Right atrium auricular region (tissue), 2 donors: ENCODE data around the gene SARDH. TPM values are rescaled to one million over a fixed set of nuclear protein-coding genes. Genes with fewer than 3 reads are reported as not detected.

Experiments
- DNase-seq: peaks from one replicate; pipeline ENCODE4 v3.0.0-alpha.2; 2019; ENCODE audit warnings: low spot score
- H3K27ac ChIP-seq, 2 donors: fragments of 200-600 bp; sonication (generic); 1 replicate in 1 of 2; 2 replicates in 1 of 2; pipeline ENCODE4 v1.5.1; 2016 to 2019
- H3K27me3 ChIP-seq, 2 donors: fragments of 200-600 bp; sonication (generic); one replicate each; pipeline versions ENCODE4 v1.5.1 to v1.6.0; 2017 to 2019
- H3K36me3 ChIP-seq: fragments of 200-600 bp; sonication (generic); one replicate; pipeline ENCODE4 v1.5.1; 2016
- H3K4me1 ChIP-seq, 2 donors: fragments of 200-600 bp; sonication (generic); one replicate each; pipeline versions ENCODE4 v1.5.1 to v1.6.0; 2017 to 2019
- H3K4me3 ChIP-seq, 2 donors: fragments of 200-600 bp; sonication (generic); 1 replicate in 1 of 2; 2 replicates in 1 of 2; pipeline ENCODE4 v1.5.1; 2017 to 2019; ENCODE audit warnings: mild to moderate bottlenecking in 1 of 2, moderate library complexity in 1 of 2
- H3K9me3 ChIP-seq, 2 donors: fragments of 200-600 bp; sonication (generic); one replicate each; pipeline ENCODE4 v1.5.1; 2019
- total RNA-seq, 2 donors: library from RNA; depleted of rRNA; stranded (reverse); fragments of >200 nt; gene quantifications; one replicate each; pipeline ENCODE4 v1.1.0, GENCODE V29; 2016
- TF ChIP-seq, protein P1 (sequence below), 2 donors: fragments of 200-600 bp; sonication (generic); IDR thresholded peaks; one replicate each; pipeline ENCODE4 v1.5.1; 2019; ENCODE audit warnings: antibody characterized with exemption in 2 of 2

SARDH gene
- total RNA-seq, 2 donors from 2014 or later: 0.63 to 0.94 TPM

DNA sequence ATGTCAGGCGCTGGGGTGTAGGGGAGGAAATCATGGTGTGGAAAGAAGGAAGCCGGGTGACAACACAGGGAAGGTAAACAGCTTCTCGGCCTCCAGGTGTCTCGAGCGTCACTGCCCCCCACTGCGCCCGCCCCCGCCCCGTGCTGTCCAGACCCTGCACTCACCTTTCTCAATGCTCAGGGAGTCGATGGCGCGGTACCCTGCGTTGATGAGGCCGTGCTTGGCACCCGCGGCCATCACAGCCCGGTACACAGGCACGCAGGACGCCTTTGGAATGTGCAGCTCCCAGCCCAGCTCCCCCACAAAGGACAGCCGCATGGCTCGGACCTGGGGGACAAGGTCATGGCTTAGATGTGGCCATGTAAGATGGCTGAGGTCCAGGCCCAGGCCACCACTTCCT is 66.8 kb downstream of the SARDH start:
- no peak overlapping the region for H3K4me3 ChIP-seq
- H3K27me3 ChIP-seq: no peaks in the 10 kb centered on the region
- peaks cover 0 to 5% of the 10 kb centered on the region in 2 donors for H3K9me3 ChIP-seq
- DNase-seq: no peak
- TF ChIP-seq, protein P1, sequence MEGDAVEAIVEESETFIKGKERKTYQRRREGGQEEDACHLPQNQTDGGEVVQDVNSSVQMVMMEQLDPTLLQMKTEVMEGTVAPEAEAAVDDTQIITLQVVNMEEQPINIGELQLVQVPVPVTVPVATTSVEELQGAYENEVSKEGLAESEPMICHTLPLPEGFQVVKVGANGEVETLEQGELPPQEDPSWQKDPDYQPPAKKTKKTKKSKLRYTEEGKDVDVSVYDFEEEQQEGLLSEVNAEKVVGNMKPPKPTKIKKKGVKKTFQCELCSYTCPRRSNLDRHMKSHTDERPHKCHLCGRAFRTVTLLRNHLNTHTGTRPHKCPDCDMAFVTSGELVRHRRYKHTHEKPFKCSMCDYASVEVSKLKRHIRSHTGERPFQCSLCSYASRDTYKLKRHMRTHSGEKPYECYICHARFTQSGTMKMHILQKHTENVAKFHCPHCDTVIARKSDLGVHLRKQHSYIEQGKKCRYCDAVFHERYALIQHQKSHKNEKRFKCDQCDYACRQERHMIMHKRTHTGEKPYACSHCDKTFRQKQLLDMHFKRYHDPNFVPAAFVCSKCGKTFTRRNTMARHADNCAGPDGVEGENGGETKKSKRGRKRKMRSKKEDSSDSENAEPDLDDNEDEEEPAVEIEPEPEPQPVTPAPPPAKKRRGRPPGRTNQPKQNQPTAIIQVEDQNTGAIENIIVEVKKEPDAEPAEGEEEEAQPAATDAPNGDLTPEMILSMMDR (IDR thresholded peaks at IDR 0.05): no peak
- H3K4me1 ChIP-seq: no peaks in the 10 kb centered on the region
- no peaks in the 10 kb centered on the region for H3K36me3 ChIP-seq
- no peak overlapping the region for H3K27ac ChIP-seq

DNA sequence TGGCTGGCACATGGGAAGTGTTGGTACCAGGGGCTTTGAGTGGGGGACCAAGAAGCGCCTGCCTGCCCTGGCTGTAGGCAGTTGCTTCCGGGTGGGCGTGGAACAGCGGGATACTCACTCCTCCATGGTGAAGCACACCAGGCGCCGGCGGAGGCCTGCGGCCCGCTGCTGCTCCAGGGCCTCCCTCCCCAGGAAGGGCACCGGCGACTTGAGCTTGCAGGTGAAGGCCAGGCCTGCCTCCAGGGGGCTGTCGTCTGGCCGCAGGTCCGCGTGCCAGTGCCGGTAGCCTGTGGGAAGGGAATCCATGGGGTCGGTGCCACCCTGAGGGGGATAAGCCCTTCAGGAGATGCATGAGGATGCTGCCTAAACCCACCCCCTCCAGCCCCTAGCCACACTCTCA is 67.7 kb downstream of the SARDH start:
- Histone ChIP-seq H3K4me1 (no peaks in the 10 kb centered on the region), H3K9me3 (peaks cover 0 to 5% of the 10 kb centered on the region in 2 donors), H3K27ac (no peak overlapping the region), H3K36me3 (no peaks in the 10 kb centered on the region), H3K27me3 (no peaks in the 10 kb centered on the region), H3K4me3 (no peak overlapping the region)
- no peak for DNase-seq
- TF ChIP-seq, protein P1 (IDR thresholded peaks at IDR 0.05): no peak

DNA sequence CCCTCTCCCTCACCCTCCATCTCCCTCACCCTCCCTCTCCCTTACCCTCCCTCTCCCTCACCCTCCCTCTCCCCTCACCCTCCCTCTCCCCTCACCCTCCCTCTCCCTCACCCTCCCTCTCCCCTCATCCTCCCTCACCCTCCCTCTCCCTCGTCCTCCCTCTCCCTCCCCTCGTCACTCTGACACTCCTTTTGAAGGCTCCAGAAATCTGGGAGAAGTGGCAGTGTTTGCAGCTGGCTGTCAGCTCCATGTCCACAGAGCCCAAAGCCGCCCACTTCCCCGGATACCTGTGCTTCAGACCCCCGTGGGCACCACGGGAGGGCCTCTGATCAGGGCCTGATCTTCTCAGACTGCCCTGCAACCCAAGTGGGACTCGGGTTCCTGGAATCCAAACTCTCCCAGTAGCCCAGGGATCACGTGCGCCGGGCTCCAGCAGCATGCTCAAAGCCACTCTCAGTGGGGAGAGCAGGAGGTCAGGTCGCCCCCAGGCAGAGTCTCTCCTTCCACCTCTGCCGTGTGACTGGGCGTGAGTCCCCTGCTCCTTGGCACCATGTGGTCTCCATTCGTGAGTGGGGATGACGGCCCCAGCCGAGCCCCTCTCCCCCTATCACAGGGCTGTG is 68.9 kb downstream of the SARDH start:
- H3K4me3 ChIP-seq: no peak overlapping the region
- no peak for DNase-seq
- H3K9me3 ChIP-seq: peaks cover 0 to 5% of the 10 kb centered on the region in 2 donors
- no peaks in the 10 kb centered on the region for H3K4me1 ChIP-seq
- no peaks in the 10 kb centered on the region for H3K27me3 ChIP-seq
- no peak overlapping the region for H3K27ac ChIP-seq
- TF ChIP-seq, protein P1 (IDR thresholded peaks at IDR 0.05): no peak
- H3K36me3 ChIP-seq: no peaks in the 10 kb centered on the region

DNA sequence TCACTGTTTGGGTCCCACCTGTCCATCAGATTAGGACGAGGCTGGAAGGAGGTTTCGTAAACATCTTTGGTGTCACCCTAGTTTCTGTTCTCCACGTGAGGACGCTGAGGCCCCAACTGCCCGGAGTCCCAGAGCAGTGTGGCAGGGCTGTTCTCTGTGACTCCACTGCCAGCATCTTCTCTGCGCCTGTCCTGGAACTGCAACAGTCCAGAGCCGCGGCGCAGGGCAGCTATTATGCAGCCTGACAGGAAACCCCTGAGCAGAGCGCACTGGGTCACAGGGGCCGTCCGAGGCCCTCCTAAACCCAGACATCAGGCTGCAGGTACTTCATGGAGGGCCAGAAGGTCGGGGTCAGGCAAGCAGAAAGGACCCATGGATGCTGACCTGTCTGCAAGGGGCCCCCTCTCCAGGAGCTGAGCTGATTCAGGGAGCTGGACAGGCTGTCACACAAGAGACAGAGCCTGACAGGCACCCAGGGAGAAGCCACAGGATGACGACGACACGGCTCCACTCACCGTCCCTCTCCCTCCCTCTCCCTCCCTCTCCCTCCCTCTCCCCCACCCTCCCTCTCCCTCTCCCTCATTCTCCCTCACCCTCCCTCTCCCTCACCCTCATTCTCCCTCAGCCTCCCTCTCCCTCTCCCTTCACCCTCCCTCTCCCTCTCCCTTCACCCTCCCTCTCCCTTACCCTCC is 70.2 kb downstream of the SARDH start:
- H3K4me1 ChIP-seq: no peaks in the 10 kb centered on the region
- H3K36me3 ChIP-seq: no peaks in the 10 kb centered on the region
- DNase-seq: no peak
- no peaks in the 10 kb centered on the region for H3K27me3 ChIP-seq
- H3K27ac ChIP-seq: no peak overlapping the region
- H3K4me3 ChIP-seq: no peak overlapping the region
- TF ChIP-seq, protein P1 (IDR thresholded peaks at IDR 0.05): no peak
- peaks cover 0 to 5% of the 10 kb centered on the region in 2 donors for H3K9me3 ChIP-seq

DNA sequence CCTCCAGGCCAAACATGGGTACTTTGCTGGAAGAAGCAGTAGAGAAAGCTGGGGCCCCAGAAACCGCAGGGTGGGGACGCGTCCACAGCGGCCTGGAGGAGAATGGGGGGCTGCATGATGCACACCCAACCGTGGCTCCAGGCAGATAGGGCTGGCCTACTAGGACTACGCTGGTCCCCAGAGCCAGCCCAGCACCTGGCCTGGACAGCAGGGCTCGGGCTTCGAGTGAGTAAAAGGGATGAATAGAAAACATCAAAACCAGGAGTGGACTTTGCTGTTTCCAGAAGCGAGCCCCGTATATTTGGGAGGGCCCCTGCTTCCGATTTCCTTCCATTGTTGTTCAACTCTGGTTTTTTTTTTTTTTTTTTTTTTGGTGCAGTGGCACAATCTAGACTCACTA is 71.3 kb downstream of the SARDH start:
- Histone ChIP-seq H3K27me3 (no peaks in the 10 kb centered on the region), H3K36me3 (no peaks in the 10 kb centered on the region), H3K9me3 (no peaks in the 10 kb centered on the region), H3K4me3 (no peak overlapping the region), H3K4me1 (no peaks in the 10 kb centered on the region), H3K27ac (no peak overlapping the region)
- TF ChIP-seq, protein P1 (IDR thresholded peaks at IDR 0.05): no peak
- DNase-seq: no peak
